Nephron (organoid): ENCODE results near the gene METAP1D.
A peak's percentile ranks its signal among the peaks of the same experiment; 100 is the strongest.
"Not testable (repeated sequence)": the region's sequence is repeated elsewhere in the genome, so short reads cannot be mapped to it uniquely, and the experiment has no call there.

ENCODE experiments used
- H3K27ac Mint-ChIP-seq, 3 experiments: 2 replicates each; pipeline ENCODE4 v1.8.0; 2020; ENCODE audit warnings: mixed read lengths in 3 of 3, mild to moderate bottlenecking in 2 of 3, moderate library complexity in 1 of 3
- H3K27me3 Mint-ChIP-seq: 2 replicates; pipeline ENCODE4 v1.8.0; 2021; ENCODE audit warnings: low read depth, mild to moderate bottlenecking, moderate library complexity, mixed read lengths
- H3K36me3 Mint-ChIP-seq: 2 replicates; pipeline ENCODE4 v1.8.0; 2020; ENCODE audit warnings: low read depth, mixed read lengths
- H3K4me1 Mint-ChIP-seq: 2 replicates; pipeline ENCODE4 v1.8.0; 2020; ENCODE audit warnings: mixed read lengths
- H3K4me3 Mint-ChIP-seq, 3 experiments: 2 replicates each; pipeline ENCODE4 v1.8.0; 2020; ENCODE audit warnings: mild to moderate bottlenecking in 3 of 3, mixed read lengths in 3 of 3, moderate library complexity in 2 of 3
- H3K9me3 Mint-ChIP-seq: 2 replicates; pipeline ENCODE4 v1.8.0; 2020; ENCODE audit warnings: mixed read lengths
- CTCF ChIP-seq, 3 experiments: fragments of 200-600 bp; sonication (generic); IDR thresholded peaks; one replicate each; pipeline ENCODE4 v1.5.0; 2021; ENCODE audit warnings: antibody characterized with exemption in 3 of 3; ENCODE audit not compliant: unreplicated experiment in 3 of 3

METAP1D gene

GRCh38 chr2:172107690-172108586, 108.2 kb downstream of the METAP1D start:
- TF ChIP-seq CTCF (IDR thresholded peaks at IDR 0.05; ENCODE audit: unreplicated experiment in 3 of 3): no peak
- no peaks in the 10 kb centered on the region for H3K9me3 Mint-ChIP-seq
- H3K4me3 Mint-ChIP-seq: peak overlapping the region in 1 of 3 experiments; percentile 6
- H3K27me3 Mint-ChIP-seq: peaks cover 84% of the 10 kb centered on the region
- H3K4me1 Mint-ChIP-seq: peaks cover 13% of the 10 kb centered on the region
- H3K36me3 Mint-ChIP-seq: no peaks in the 10 kb centered on the region
- no peak overlapping the region for H3K27ac Mint-ChIP-seq

- Mint-ChIP-seq H3K4me1 (peaks cover 9% of the 10 kb centered on the region), H3K27ac (no peak overlapping the region), H3K4me3 (peak overlapping the region in 1 of 3 experiments; percentile 6), H3K36me3 (no peaks in the 10 kb centered on the region), H3K9me3 (no peaks in the 10 kb centered on the region), H3K27me3 (peaks cover 78% of the 10 kb centered on the region)
- TF ChIP-seq CTCF (IDR thresholded peaks at IDR 0.05; ENCODE audit: unreplicated experiment in 3 of 3): no peak
These were observed 108.8 kb downstream of the METAP1D start for GRCh38 chr2:172108587-172108930.

- no peak for TF ChIP-seq CTCF (IDR thresholded peaks at IDR 0.05; ENCODE audit: unreplicated experiment in 3 of 3)
- Mint-ChIP-seq H3K36me3 (no peaks in the 10 kb centered on the region), H3K27me3 (peaks cover 69% of the 10 kb centered on the region)
These were observed 109.7 kb downstream of the METAP1D start for GRCh38 chr2:172109256-172109987.

GRCh38 chr2:172109988-172110811, 110.4 kb downstream of the METAP1D start:
- Mint-ChIP-seq H3K4me3 (no peak overlapping the region), H3K36me3 (no peaks in the 10 kb centered on the region), H3K27ac (no peak overlapping the region), H3K9me3 (no peaks in the 10 kb centered on the region), H3K4me1 (peaks cover 4% of the 10 kb centered on the region), H3K27me3 (peaks cover 67% of the 10 kb centered on the region)
- no peak for TF ChIP-seq CTCF (IDR thresholded peaks at IDR 0.05; ENCODE audit: unreplicated experiment in 3 of 3)

More at GRCh38 chr2:172109256-172109987, 109.7 kb downstream of the METAP1D start:
- Mint-ChIP-seq H3K9me3 (no peaks in the 10 kb centered on the region), H3K27ac (no peak overlapping the region), H3K4me3 (no peak overlapping the region), H3K4me1 (peaks cover 4% of the 10 kb centered on the region)

- Mint-ChIP-seq H3K4me3 (no peak overlapping the region), H3K4me1 (peaks cover under 1% of the 10 kb centered on the region), H3K27ac (no peak overlapping the region), H3K27me3 (peaks cover 41% of the 10 kb centered on the region), H3K36me3 (no peaks in the 10 kb centered on the region), H3K9me3 (no peaks in the 10 kb centered on the region)
- peak; percentile 41 to 49 (median 46) for TF ChIP-seq CTCF (IDR thresholded peaks at IDR 0.05; ENCODE audit: unreplicated experiment in 3 of 3)
These were observed 113.9 kb downstream of the METAP1D start for GRCh38 chr2:172113617-172114016.

- H3K27me3 Mint-ChIP-seq: peaks cover 42% of the 10 kb centered on the region
- H3K4me1 Mint-ChIP-seq, H3K4me3 Mint-ChIP-seq: not testable (repeated sequence)
These were observed 114.4 kb downstream of the METAP1D start for GRCh38 chr2:172114176-172114575.

More at GRCh38 chr2:172114176-172114575, 114.4 kb downstream of the METAP1D start:
- H3K9me3 Mint-ChIP-seq, H3K27ac Mint-ChIP-seq, H3K36me3 Mint-ChIP-seq: not testable (repeated sequence)
